GM18526 (cell line): ENCODE measurements around the gene LIN37.
A peak's percentile ranks its signal among the peaks of the same experiment; 100 is the strongest.

Experiments used
- POLR2A ChIP-seq: IDR thresholded peaks from 3 replicates; pipeline ENCODE4 v1.6.1; 2011; ENCODE audit not compliant: insufficient read length; ENCODE audit errors: extremely low read depth

Gene LIN37

GRCh38 chr19:35740108-35740422 is 8.3 kb upstream of the LIN37 start:
- no peak for TF ChIP-seq POLR2A

GRCh38 chr19:35740423-35741202 is 7.8 kb upstream of the LIN37 start:
- TF ChIP-seq POLR2A, result peak; percentile 70

GRCh38 chr19:35741203-35741515 is 7.2 kb upstream of the LIN37 start:
- TF ChIP-seq POLR2A, result no peak

GRCh38 chr19:35742121-35742724 is 6.2 kb upstream of the LIN37 start, which contains the start of gene IGFLR1:
TSS of gene IGFLR1 (minus strand) at chr19:35742452. CDS start at chr19:35741180, 1,272 bp downstream.
- peak; percentile 55 for TF ChIP-seq POLR2A

GRCh38 chr19:35743640-35744429 is 4.5 kb upstream of the LIN37 start:
- TF ChIP-seq POLR2A, result no peak

- peak; percentile 94 for TF ChIP-seq POLR2A
These were observed 3.7 kb upstream of the LIN37 start for GRCh38 chr19:35744430-35745327.

- peak; percentile 8 for TF ChIP-seq POLR2A
These were observed 2.9 kb upstream of the LIN37 start, which contains the start of the genes PSENEN and U2AF1L4 for GRCh38 chr19:35745328-35746086. TSS of gene PSENEN (plus strand) at chr19:35745651. CDS start at chr19:35745931, 280 bp downstream. TSS of gene U2AF1L4 (minus strand) at chr19:35745418. CDS start at chr19:35745391, 27 bp downstream.

GRCh38 chr19:35746087-35746462 is 2.3 kb upstream of the LIN37 start:
- TF ChIP-seq POLR2A, result no peak

GRCh38 chr19:35746531-35746930 is 1.8 kb upstream of the LIN37 start:
- no peak for TF ChIP-seq POLR2A

- TF ChIP-seq POLR2A, result no peak
These were observed 1.8 kb downstream of the LIN37 start for GRCh38 chr19:35750167-35750566.

- no peak for TF ChIP-seq POLR2A
These were observed 3.7 kb downstream of the LIN37 start for GRCh38 chr19:35751839-35752745.

- no peak for TF ChIP-seq POLR2A
These were observed 4.5 kb downstream of the LIN37 start for GRCh38 chr19:35752746-35753350.
